ELR (cell line): ENCODE measurements around the gene C6orf52.
A peak's percentile ranks its signal among the peaks of the same experiment; 100 is the strongest.
"Not testable (repeated sequence)": the region's sequence is repeated elsewhere in the genome, so short reads cannot be mapped to it uniquely, and the experiment has no call there.

Experiments
- DNase-seq: peaks from one replicate; pipeline ENCODE4 v3.0.0-alpha.2; 2015; ENCODE audit warnings: low read depth

The C6orf52 gene

GRCh38 chr6:10694302-10695085, at the start of gene C6orf52, which contains the start of gene PAK1IP1:
C6orf52 (minus strand) TSS chr6:10694616; CDS start chr6:10687550, 7,066 bp downstream.
PAK1IP1 (plus strand) TSS chr6:10694972; CDS start chr6:10694986, 14 bp downstream.
- DNase-seq, result peak; percentile 97

- no peak for DNase-seq
These were observed 49.1 kb upstream of the C6orf52 start for GRCh38 chr6:10743515-10743914.

GRCh38 chr6:10742251-10742650, 47.8 kb upstream of the C6orf52 start:
- no peak for DNase-seq

GRCh38 chr6:10741643-10742042, 47.2 kb upstream of the C6orf52 start:
- DNase-seq, result not testable (repeated sequence)

GRCh38 chr6:10740061-10740460, 45.6 kb upstream of the C6orf52 start:
- DNase-seq, result no peak

- no peak for DNase-seq
These were observed 42.3 kb upstream of the C6orf52 start for GRCh38 chr6:10736731-10737130.

GRCh38 chr6:10733863-10734262, 39.4 kb upstream of the C6orf52 start:
- DNase-seq, result peak; percentile 20

- DNase-seq, result peak; percentile 25
These were observed 38.8 kb upstream of the C6orf52 start for GRCh38 chr6:10733151-10733715.

- DNase-seq, result no peak
These were observed 35.8 kb upstream of the C6orf52 start for GRCh38 chr6:10730254-10730653.

GRCh38 chr6:10725716-10726115, 31.3 kb upstream of the C6orf52 start:
- no peak for DNase-seq

- no peak for DNase-seq
These were observed 30.6 kb upstream of the C6orf52 start for GRCh38 chr6:10725044-10725443.

GRCh38 chr6:10723567-10723881, 29.1 kb upstream of the C6orf52 start:
- peak; percentile 42 for DNase-seq

GRCh38 chr6:10722820-10723566, 28.6 kb upstream of the C6orf52 start, which contains the start of gene TMEM14C:
TMEM14C (plus strand) TSS chr6:10723070; CDS start chr6:10724614, 1,544 bp downstream.
- peak; percentile 98 for DNase-seq

GRCh38 chr6:10722570-10722819, 28.1 kb upstream of the C6orf52 start:
- DNase-seq, result no peak

GRCh38 chr6:10721850-10722569, 27.6 kb upstream of the C6orf52 start:
- DNase-seq, result no peak

GRCh38 chr6:10720960-10721849, 26.8 kb upstream of the C6orf52 start:
- not testable (repeated sequence) for DNase-seq

GRCh38 chr6:10720265-10720959, 26.0 kb upstream of the C6orf52 start:
- peak; percentile 42 for DNase-seq

- DNase-seq, result peak; percentile 15
These were observed 25.5 kb upstream of the C6orf52 start for GRCh38 chr6:10719964-10720264.

GRCh38 chr6:10719296-10719963, 25.0 kb upstream of the C6orf52 start:
- peak; percentile 24 for DNase-seq

- DNase-seq, result no peak
These were observed 19.5 kb upstream of the C6orf52 start for GRCh38 chr6:10713962-10714361.
